GM12864 (cell line): ENCODE results near the gene TBX4.
"Not testable (repeated sequence)": the region's sequence is repeated elsewhere in the genome, so short reads cannot be mapped to it uniquely, and the experiment has no call there.

ENCODE experiments used
- DNase-seq: peaks from one replicate; pipeline ENCODE4 v3.0.0-alpha.2; 2011; ENCODE audit warnings: low read depth
- H3K4me3 ChIP-seq: 2 replicates; pipeline ENCODE4 v1.5.1; 2011; ENCODE audit warnings: mild to moderate bottlenecking, low read depth, low read length, control low read depth
- TF ChIP-seq, protein P1 (sequence below): IDR thresholded peaks from 2 replicates; pipeline ENCODE4 v1.5.1; 2011; ENCODE audit warnings: low read depth, mild to moderate bottlenecking, moderate library complexity, low read length, control low read depth, inconsistent platforms; ENCODE audit errors: missing control alignments

Gene TBX4

GRCh38 chr17:61443475-61443882, 8.7 kb upstream of the TBX4 start:
- TF ChIP-seq, protein P1, sequence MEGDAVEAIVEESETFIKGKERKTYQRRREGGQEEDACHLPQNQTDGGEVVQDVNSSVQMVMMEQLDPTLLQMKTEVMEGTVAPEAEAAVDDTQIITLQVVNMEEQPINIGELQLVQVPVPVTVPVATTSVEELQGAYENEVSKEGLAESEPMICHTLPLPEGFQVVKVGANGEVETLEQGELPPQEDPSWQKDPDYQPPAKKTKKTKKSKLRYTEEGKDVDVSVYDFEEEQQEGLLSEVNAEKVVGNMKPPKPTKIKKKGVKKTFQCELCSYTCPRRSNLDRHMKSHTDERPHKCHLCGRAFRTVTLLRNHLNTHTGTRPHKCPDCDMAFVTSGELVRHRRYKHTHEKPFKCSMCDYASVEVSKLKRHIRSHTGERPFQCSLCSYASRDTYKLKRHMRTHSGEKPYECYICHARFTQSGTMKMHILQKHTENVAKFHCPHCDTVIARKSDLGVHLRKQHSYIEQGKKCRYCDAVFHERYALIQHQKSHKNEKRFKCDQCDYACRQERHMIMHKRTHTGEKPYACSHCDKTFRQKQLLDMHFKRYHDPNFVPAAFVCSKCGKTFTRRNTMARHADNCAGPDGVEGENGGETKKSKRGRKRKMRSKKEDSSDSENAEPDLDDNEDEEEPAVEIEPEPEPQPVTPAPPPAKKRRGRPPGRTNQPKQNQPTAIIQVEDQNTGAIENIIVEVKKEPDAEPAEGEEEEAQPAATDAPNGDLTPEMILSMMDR, result no peak
- no peak for DNase-seq
- H3K4me3 ChIP-seq, result no peak overlapping the region

DNA sequence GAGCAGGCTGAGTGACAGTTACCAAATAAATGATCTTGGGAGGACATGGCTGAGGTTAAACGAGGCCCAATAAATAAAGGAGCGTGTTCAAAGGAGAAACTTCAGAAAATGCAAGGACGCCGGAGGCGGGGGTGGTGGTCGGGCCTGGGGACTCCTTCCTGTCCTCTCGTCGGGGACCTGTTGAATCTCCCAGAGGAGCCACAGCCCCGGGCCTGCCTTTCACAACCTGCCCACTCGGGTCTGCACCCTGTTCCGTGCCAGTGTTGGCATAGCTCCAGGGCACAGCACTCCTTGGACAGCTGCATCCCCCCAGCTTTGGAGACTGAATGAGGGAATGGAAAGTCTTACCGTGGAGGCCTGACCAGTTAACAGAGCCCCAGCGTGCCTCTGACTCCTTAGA, 8.1 kb upstream of the TBX4 start:
- H3K4me3 ChIP-seq, result no peak overlapping the region
- DNase-seq, result no peak
- TF ChIP-seq, protein P1, result no peak

DNA sequence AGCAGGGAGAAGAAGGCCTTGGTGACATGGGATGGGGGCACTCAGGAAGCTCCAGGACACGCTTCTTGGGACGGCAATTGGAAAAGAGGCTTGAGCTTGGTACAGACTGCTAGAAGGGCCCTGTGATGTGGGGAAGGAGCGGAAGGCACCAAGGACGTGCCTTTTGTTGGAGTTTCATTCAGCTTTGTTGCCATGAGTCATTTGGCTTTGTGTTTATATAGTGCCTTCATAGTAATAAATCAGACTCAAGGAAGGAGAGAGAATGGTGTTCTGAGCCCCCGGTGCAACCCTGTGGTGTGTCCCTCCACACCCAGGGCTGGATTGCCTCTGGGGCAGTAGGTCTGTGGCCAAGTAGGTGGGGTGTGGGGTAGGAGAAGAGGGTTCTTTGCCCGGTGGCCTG, 7.4 kb upstream of the TBX4 start:
- no peak overlapping the region for H3K4me3 ChIP-seq
- TF ChIP-seq, protein P1, result no peak
- no peak for DNase-seq

DNA sequence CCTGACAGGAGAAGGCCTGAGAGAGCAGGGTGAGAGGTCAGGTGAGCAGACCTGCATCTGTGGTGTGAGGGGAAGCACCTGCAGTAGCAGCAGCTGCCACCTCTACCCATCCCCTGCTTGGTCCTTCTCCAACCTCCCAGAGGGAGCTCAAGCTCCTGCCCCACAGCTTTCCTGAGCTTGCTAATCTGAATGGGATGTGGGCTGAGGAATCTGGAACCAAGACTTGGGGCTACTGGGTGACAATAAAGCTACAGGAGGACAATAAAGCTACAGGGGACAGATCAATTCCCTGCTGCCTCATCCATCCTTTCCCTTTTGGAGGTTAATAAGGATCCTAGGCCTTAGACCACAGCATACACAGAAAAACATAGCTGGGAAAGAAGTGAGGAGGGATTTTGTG, 4.9 kb upstream of the TBX4 start:
- no peak overlapping the region for H3K4me3 ChIP-seq
- DNase-seq, result no peak
- TF ChIP-seq, protein P1, result no peak

GRCh38 chr17:61448042-61448441, 4.2 kb upstream of the TBX4 start:
- DNase-seq, result no peak
- no peak overlapping the region for H3K4me3 ChIP-seq
- TF ChIP-seq, protein P1, result no peak

GRCh38 chr17:61449140-61449539, 3.1 kb upstream of the TBX4 start:
- not testable (repeated sequence) for DNase-seq, H3K4me3 ChIP-seq

- no peak overlapping the region for H3K4me3 ChIP-seq
- no peak for DNase-seq
- TF ChIP-seq, protein P1, result no peak
Measured at GRCh38 chr17:61449707-61450640, 2.2 kb upstream of the TBX4 start.
